Liver (tissue), 9 donors: ENCODE data around the gene FOXA3. TPM values are rescaled to one million over a fixed set of nuclear protein-coding genes. Genes with fewer than 3 reads are reported as not detected.

Experiments
- DNase-seq: peaks from one replicate; pipeline ENCODE4 v3.0.0-alpha.2; 2017; ENCODE audit warnings: low spot score
- H3K27ac ChIP-seq, 2 donors: one replicate each; pipeline ENCODE4 v1.7.0; 2013; ENCODE audit warnings: inconsistent platforms in 2 of 2, low read length in 2 of 2, control low read depth in 1 of 2, low read depth in 1 of 2, mild to moderate bottlenecking in 1 of 2
- H3K27me3 ChIP-seq, 4 donors: one replicate each; pipeline versions ENCODE4 v1.6.1 to v1.7.0; 2013; ENCODE audit warnings: low read length in 3 of 4, inconsistent platforms in 1 of 4, mild to moderate bottlenecking in 1 of 4, moderate library complexity in 1 of 4; ENCODE audit not compliant: control insufficient read depth in 4 of 4, insufficient read depth in 4 of 4
- H3K36me3 ChIP-seq, 4 donors: one replicate each; pipeline versions ENCODE4 v1.6.1 to v1.7.0; 2013; ENCODE audit warnings: low read length in 3 of 4, mild to moderate bottlenecking in 3 of 4, low read depth in 1 of 4, moderate library complexity in 1 of 4; ENCODE audit not compliant: control insufficient read depth in 4 of 4, insufficient read depth in 3 of 4
- H3K4me1 ChIP-seq, 4 donors: one replicate each; pipeline versions ENCODE4 v1.6.1 to v1.7.0; 2013; ENCODE audit warnings: low read length in 3 of 4, mild to moderate bottlenecking in 3 of 4, moderate library complexity in 1 of 4; ENCODE audit not compliant: control insufficient read depth in 4 of 4, insufficient read depth in 4 of 4
- H3K4me3 ChIP-seq, 3 donors: one replicate each; pipeline versions ENCODE4 v1.6.1 to v1.7.0; 2013; ENCODE audit warnings: low read length in 3 of 3, control low read depth in 1 of 3, low read depth in 1 of 3, mild to moderate bottlenecking in 1 of 3
- H3K9ac ChIP-seq, 2 donors: one replicate each; pipeline ENCODE4 v1.7.0; 2013; ENCODE audit warnings: low read length in 2 of 2, mild to moderate bottlenecking in 2 of 2, moderate library complexity in 2 of 2, control low read depth in 1 of 2, low read depth in 1 of 2
- H3K9me3 ChIP-seq, 4 donors: one replicate each; pipeline versions ENCODE4 v1.6.1 to v1.7.0; 2013; ENCODE audit warnings: low read length in 3 of 4; ENCODE audit not compliant: control insufficient read depth in 4 of 4
- FOXA1 ChIP-seq: IDR thresholded peaks from 2 replicates; pipeline ENCODE4 v1.6.1; 2016; ENCODE audit warnings: antibody characterized with exemption
- FOXA2 ChIP-seq: IDR thresholded peaks from 2 replicates; pipeline ENCODE4 v1.6.1; 2016; ENCODE audit warnings: antibody characterized with exemption
- GABPA ChIP-seq, 2 donors: IDR thresholded peaks in 1 of 2; conservative IDR thresholded peaks in 1 of 2; 2 replicates each; pipeline ENCODE4 v1.6.1; 2016; ENCODE audit warnings: antibody characterized with exemption in 2 of 2, mild to moderate bottlenecking in 1 of 2, moderate library complexity in 1 of 2
- HNF4A ChIP-seq, 2 donors: conservative IDR thresholded peaks; 2 replicates each; pipeline ENCODE4 v1.6.1; 2016; ENCODE audit warnings: antibody characterized with exemption in 2 of 2, mild to moderate bottlenecking in 2 of 2
- HNF4G ChIP-seq: IDR thresholded peaks from 2 replicates; pipeline ENCODE4 v1.6.1; 2016; ENCODE audit warnings: antibody characterized with exemption
- JUND ChIP-seq, 2 donors: IDR thresholded peaks; 2 replicates each; pipeline ENCODE4 v1.6.1; 2016; ENCODE audit warnings: antibody characterized with exemption in 2 of 2
- NR2F2 ChIP-seq: IDR thresholded peaks from 2 replicates; pipeline ENCODE4 v1.6.1; 2016; ENCODE audit warnings: antibody characterized with exemption
- RXRA ChIP-seq, 2 donors: IDR thresholded peaks; 2 replicates each; pipeline ENCODE4 v1.6.1; 2017 to 2018; ENCODE audit warnings: antibody characterized with exemption in 2 of 2, mild to moderate bottlenecking in 1 of 2
- YY1 ChIP-seq: IDR thresholded peaks from 2 replicates; pipeline ENCODE4 v1.6.1; 2016; ENCODE audit warnings: antibody characterized with exemption, mild to moderate bottlenecking
- WGBS: extraction: QIAGEN DNeasy Blood & Tissue Kit; methylation state at CpG from one replicate; pipeline ENCODE4 v1.1.7; 2013; 5-methylcytosine and 5-hydroxymethylcytosine counted together
- polyA plus RNA-seq, 2 donors: library from polyadenylated mRNA; stranded (reverse) in 1 of 2; unstranded in 1 of 2; fragments of 200-250 nt in 1 of 2; fragments of >200 nt in 1 of 2; fragmentation: Nextera tagmentation in 1 of 2; extraction: Ambion mirVana in 1 of 2; gene quantifications; one replicate each; pipeline versions ENCODE4 v1.2.1 to v1.2.3, GENCODE V29; 2013 to 2015
- total RNA-seq, 2 donors: library from RNA; depleted of rRNA; stranded (reverse); fragments of >200 nt; gene quantifications; one replicate each; pipeline ENCODE4 v1.2.3, GENCODE V29; 2014
- TF ChIP-seq, protein P1 (sequence below): IDR thresholded peaks from 2 replicates; pipeline ENCODE4 v1.6.1; 2016; ENCODE audit warnings: antibody characterized with exemption, mild to moderate bottlenecking
- TF ChIP-seq, protein P2 (sequence below): IDR thresholded peaks from 2 replicates; pipeline ENCODE4 v1.6.1; 2016; ENCODE audit warnings: antibody characterized with exemption
- TF ChIP-seq, protein P3 (sequence below): IDR thresholded peaks from 2 replicates; pipeline ENCODE4 v1.6.1; 2016; ENCODE audit warnings: antibody characterized with exemption
- donor health status: healthy.
- donor health status: healthy.
- donor health status: healthy.
- donor health status: healthy.
- donor health status: healthy.

The FOXA3 gene
- total and polyA plus RNA-seq, 4 donors = 11.5 to 37.1 (median 21.6) TPM

DNA sequence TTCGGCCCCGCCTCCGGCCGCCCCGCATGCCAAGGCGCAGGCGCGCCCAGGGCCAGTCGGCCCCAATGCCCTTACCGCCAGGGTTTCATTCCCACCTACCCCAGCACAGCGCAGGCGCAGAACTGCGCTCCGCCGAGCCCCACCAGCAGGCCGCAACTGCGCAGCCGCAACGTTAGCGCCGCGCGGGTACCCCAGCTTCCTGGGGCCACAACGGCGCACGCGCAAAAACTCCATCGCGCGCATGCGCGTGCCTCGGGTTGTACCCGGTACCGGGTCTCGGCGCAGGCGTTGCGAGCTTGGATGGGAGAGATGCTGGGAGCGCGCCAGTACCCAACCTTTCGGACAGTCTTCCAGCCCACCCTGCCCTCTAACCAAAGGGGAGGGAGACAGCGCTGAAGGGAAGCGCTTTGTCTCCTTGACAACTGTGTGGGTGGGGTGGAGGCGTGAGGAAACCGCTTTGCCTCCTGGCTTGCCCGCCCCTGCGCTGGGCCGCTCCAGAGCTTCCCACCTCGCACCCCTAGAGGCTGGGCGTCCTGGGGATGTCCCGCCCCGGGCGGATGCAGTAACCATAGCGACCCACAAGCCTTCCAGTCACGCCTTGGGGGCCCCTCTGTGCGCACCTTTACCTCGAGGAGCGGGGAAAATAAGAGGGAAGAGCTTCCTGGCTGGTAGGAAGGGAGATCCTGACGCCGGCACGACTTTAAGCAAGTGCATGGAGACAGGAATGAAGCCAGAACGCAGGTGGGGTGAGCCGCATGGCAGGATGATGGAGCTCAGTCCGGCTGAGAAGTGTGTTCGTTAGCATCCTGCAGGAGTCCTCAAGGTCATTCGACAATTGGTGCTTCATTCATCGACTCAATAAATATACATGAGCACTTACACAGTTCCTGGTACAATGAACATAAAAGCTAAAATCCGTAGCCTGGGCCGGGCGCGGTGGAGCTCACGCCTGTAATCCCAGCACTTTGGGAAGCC lies 38.8 kb downstream of the FOXA3 start:
- peaks cover 9 to 27% (median 15%) of the 10 kb centered on the region in 4 donors for H3K4me1 ChIP-seq
- H3K36me3 ChIP-seq = peaks cover 2 to 5% (median 3%) of the 10 kb centered on the region in 4 donors
- peak overlapping the region; percentile 9 to 23 for H3K27ac ChIP-seq
- peak; percentile 98 for DNase-seq
- TF ChIP-seq GABPA (IDR thresholded peaks at IDR 0.05 in 1 of 2, conservative IDR thresholded peaks at IDR 0.05 in 1 of 2) (peak in 1 of 2 donors; percentile 58), YY1 (peak; percentile 72), FOXA1 (no peak)
- H3K9ac ChIP-seq = peak overlapping the region in 1 of 2 donors; percentile 8
- H3K27me3 ChIP-seq = no peaks in the 10 kb centered on the region
- 2% methylated on average over 73 of the region's 73 CpGs for WGBS
- peak overlapping the region; percentile 46 to 66 (median 52) for H3K4me3 ChIP-seq
- H3K9me3 ChIP-seq = no peaks in the 10 kb centered on the region

DNA sequence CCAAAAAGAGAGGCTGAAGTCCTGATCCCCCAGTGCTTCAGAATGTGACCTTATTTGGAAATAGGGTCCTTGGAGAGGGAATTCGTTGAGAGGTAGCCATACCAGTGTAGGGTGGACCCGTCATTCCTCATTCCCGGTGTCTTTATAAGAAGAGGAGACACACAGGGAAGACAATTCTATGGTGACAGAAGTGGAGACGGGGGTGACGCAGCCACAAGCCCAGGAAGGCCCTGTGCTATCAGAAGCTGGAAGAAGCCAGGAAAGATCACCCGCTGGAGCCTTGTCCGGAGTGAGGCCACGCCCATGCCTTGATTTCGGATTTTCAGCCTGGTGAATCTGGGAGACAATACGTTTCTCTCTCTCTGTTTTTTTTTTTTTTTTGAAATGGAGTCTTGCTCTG lies 40.9 kb downstream of the FOXA3 start:
- Histone ChIP-seq H3K4me3 (no peak overlapping the region), H3K9me3 (no peaks in the 10 kb centered on the region), H3K27ac (no peak overlapping the region), H3K9ac (no peak overlapping the region), H3K36me3 (no peaks in the 10 kb centered on the region), H3K4me1 (peaks cover 7 to 22% (median 12%) of the 10 kb centered on the region in 4 donors), H3K27me3 (no peaks in the 10 kb centered on the region)
- DNase-seq = no peak
- WGBS = 81% methylated on average over 10 of the region's 10 CpGs
- TF ChIP-seq, protein P1, sequence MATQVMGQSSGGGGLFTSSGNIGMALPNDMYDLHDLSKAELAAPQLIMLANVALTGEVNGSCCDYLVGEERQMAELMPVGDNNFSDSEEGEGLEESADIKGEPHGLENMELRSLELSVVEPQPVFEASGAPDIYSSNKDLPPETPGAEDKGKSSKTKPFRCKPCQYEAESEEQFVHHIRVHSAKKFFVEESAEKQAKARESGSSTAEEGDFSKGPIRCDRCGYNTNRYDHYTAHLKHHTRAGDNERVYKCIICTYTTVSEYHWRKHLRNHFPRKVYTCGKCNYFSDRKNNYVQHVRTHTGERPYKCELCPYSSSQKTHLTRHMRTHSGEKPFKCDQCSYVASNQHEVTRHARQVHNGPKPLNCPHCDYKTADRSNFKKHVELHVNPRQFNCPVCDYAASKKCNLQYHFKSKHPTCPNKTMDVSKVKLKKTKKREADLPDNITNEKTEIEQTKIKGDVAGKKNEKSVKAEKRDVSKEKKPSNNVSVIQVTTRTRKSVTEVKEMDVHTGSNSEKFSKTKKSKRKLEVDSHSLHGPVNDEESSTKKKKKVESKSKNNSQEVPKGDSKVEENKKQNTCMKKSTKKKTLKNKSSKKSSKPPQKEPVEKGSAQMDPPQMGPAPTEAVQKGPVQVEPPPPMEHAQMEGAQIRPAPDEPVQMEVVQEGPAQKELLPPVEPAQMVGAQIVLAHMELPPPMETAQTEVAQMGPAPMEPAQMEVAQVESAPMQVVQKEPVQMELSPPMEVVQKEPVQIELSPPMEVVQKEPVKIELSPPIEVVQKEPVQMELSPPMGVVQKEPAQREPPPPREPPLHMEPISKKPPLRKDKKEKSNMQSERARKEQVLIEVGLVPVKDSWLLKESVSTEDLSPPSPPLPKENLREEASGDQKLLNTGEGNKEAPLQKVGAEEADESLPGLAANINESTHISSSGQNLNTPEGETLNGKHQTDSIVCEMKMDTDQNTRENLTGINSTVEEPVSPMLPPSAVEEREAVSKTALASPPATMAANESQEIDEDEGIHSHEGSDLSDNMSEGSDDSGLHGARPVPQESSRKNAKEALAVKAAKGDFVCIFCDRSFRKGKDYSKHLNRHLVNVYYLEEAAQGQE = no peak
- TF ChIP-seq FOXA1 = no peak
- TF ChIP-seq HNF4G = no peak
- no peak for TF ChIP-seq FOXA2
- TF ChIP-seq, protein P2, sequence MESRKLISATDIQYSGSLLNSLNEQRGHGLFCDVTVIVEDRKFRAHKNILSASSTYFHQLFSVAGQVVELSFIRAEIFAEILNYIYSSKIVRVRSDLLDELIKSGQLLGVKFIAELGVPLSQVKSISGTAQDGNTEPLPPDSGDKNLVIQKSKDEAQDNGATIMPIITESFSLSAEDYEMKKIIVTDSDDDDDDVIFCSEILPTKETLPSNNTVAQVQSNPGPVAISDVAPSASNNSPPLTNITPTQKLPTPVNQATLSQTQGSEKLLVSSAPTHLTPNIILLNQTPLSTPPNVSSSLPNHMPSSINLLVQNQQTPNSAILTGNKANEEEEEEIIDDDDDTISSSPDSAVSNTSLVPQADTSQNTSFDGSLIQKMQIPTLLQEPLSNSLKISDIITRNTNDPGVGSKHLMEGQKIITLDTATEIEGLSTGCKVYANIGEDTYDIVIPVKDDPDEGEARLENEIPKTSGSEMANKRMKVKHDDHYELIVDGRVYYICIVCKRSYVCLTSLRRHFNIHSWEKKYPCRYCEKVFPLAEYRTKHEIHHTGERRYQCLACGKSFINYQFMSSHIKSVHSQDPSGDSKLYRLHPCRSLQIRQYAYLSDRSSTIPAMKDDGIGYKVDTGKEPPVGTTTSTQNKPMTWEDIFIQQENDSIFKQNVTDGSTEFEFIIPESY = no peak
- no peak for TF ChIP-seq NR2F2
- no peak for TF ChIP-seq GABPA (IDR thresholded peaks at IDR 0.05 in 1 of 2, conservative IDR thresholded peaks at IDR 0.05 in 1 of 2)
- TF ChIP-seq, protein P3, sequence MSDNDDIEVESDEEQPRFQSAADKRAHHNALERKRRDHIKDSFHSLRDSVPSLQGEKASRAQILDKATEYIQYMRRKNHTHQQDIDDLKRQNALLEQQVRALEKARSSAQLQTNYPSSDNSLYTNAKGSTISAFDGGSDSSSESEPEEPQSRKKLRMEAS = no peak
- TF ChIP-seq HNF4A (conservative IDR thresholded peaks at IDR 0.05) = no peak
- TF ChIP-seq JUND (IDR thresholded peaks at IDR 0.05) = no peak
- no peak for TF ChIP-seq RXRA (IDR thresholded peaks at IDR 0.05)
